ENCODE measurements around the gene CHST8.

CHST8 gene

DNA sequence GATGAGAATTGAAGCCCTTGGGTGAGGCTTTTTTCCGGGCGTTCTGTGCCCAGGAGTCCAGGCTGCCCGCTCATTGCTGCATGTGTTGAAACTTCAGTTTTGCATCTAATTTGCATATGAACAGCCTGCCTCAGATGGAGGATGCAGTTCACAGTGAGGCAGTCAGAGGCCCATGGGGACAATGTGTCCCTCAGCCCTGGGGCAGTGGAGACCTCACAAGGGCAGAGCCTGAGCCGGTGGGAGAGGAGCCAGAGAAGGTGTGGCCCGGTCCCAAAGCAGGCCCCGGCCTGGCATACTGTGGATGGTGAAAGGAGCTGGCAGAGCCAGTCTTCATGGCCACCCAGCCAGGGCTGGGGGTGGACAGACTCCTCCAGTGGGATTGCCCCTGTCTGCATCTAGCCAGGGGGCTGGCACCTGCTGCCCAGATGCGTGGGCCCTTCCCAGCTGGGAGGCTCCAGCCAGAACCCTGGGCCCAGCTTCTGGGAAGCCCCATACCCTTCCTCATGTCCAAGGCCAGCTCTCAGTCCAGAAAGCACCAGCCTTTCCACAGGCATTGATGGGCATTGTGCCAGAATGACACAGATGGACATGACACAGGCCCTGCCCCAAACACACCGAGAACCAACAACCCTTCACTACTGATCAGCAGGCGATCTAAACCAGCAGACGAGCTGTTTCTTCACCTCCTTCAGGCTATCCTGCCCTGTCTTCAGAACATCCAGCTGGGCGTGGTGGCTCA, 142.0 kb downstream of the CHST8 start:
- no peak overlapping the region for H3K4me3 ChIP-seq (ENCODE audit: low read depth, low read length)

DNA sequence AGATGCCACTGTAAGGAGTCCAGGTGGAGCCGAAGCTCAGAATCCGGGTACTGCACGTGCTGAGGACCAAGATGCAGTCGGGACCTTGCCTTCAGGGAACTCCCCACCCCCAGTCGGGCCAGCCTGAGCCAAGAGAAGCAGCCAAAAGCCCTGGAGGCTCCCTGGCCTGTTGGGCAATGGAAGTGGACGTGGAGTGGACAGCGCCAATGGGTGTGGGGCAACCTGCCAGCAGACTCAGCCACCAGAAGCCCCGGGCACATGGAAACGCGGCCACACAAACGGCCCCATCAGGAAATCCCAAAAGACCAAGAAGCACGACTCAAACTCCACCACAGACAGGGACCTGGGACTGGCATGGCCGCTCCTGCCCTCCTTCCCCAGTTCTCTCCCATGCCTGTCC, 144.9 kb downstream of the CHST8 start:
- no peak overlapping the region for H3K4me3 ChIP-seq (ENCODE audit: low read depth, low read length)

DNA sequence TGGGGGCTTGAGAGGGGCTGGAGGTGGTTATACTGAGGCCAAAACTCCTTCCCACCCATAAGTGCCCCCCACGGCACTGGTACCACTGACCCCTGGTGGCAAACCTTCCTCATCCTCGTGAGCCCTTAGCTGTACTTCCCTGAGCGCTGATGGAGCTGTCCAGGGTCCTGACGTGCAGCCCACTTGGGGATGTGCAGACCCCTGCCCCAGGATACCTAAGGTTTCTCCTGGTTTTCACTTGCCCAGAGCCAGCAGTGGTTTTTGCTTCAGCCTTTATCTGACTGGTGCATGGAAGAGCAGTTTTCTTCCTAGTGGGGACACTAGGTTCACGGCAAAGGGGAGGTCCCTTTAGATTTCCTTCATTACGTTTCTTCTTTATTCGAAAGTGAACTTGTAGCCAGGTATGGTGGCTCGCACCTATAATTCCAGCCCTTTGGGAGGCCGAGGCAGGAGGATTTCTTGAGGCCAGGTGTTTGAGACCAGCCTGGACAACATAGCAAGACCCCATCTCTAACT, 146.2 kb downstream of the CHST8 start:
- H3K4me3 ChIP-seq (ENCODE audit: low read depth, low read length): no peak overlapping the region

DNA sequence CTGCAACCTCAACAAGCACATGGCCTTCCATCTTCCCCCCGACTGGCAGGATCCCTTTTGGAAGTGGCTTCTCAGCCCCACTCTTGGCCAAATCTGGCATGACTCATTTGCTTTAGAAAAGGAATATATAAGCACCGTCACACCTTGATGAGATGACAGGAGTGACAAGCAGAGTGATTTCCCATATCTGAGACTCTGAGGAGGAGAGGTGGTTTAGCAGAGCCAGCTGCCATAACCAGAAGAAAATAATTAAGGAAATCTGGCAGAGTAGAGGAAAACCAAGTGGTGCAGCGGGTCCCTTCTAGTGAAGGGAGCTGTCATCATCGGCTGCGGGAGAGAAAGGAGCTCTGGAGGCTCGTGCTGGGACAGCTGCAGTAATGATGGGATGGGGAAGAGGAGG, 147.5 kb downstream of the CHST8 start:
- H3K4me3 ChIP-seq (ENCODE audit: low read depth, low read length): no peak overlapping the region

DNA sequence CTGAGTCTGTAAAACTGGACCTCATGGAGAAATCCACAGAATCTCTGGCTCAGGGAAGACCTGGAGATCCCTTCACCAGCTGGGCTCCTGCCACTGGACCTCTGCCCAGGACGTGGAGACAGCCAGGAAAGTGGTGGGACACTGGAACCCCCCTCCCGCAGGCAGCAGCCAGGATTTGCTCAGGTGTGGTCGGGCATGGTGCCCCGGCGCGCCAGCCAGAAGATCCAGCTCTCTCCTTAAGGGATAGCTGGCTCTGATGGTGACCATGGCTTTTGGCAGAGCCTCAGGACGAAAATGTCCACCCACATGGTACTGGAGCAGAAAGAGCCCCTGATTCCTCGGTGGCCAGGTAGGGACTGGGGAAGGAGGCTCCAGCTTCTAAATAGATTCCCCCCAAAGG, 148.4 kb downstream of the CHST8 start:
- H3K4me3 ChIP-seq (ENCODE audit: low read depth, low read length): no peak overlapping the region

DNA sequence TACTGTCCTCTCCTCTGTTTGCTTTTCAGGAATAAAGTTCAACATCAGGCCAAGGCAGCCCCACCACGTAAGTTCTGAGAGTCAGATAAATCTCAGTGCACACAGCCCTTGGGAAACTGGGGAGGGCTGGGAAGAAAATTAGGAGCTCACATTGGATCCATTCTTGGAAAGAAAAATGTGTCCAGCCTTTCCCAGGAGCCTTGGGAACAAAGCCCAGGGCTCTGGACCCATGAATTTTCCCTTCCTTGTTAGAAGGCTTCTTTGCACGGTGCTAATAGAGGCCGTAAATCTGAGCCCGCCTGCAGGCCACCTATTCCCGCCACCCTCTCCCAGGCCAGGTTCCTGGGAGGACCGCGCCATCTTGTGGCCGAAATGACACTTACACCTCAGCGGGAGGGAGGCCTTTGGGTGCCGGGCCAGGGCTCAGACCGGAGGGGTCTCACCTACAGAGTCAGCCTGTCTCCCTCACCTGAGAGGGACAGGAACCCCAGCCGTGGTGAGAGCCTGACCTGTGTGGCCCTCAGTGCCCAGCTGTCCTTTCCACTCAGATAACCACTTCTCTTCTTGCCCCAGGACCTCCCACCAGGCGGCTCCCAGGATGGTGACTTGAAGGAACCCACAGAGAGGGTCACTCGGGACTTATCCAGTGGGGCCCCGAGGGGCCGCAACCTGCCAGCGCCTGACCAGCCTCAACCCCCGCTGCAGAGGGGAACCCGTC, 149.8 kb downstream of the CHST8 start:
- no peak overlapping the region for H3K4me3 ChIP-seq (ENCODE audit: low read depth, low read length)

DNA sequence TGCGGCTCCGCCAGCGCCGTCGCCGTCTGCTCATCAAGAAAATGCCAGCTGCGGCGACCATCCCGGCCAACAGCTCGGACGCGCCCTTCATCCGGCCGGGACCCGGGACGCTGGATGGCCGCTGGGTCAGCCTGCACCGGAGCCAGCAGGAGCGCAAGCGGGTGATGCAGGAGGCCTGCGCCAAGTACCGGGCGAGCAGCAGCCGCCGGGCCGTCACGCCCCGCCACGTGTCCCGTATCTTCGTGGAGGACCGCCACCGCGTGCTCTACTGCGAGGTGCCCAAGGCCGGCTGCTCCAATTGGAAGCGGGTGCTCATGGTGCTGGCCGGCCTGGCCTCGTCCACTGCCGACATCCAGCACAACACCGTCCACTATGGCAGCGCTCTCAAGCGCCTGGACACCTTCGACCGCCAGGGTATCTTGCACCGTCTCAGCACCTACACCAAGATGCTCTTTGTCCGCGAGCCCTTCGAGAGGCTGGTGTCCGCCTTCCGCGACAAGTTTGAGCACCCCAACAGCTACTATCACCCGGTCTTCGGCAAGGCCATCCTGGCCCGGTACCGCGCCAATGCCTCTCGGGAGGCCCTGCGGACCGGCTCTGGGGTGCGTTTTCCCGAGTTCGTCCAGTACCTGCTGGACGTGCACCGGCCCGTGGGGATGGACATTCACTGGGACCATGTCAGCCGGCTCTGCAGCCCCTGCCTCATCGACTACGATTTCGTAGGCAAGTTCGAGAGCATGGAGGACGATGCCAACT, 150.5 kb downstream of the CHST8 start:
- H3K4me3 ChIP-seq (ENCODE audit: low read depth, low read length): no peak overlapping the region

DNA sequence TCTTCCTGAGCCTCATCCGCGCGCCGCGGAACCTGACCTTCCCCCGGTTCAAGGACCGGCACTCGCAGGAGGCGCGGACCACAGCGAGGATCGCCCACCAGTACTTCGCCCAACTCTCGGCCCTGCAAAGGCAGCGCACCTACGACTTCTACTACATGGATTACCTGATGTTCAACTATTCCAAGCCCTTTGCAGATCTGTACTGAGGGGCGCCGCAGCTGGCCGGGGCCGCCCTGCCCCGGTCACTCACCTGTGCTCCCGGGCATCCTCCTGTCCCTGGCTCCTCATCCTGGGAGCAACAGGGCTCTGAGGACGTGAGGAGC, 151.1 kb downstream of the CHST8 start:
- no peak overlapping the region for H3K4me3 ChIP-seq (ENCODE audit: low read depth, low read length)

DNA sequence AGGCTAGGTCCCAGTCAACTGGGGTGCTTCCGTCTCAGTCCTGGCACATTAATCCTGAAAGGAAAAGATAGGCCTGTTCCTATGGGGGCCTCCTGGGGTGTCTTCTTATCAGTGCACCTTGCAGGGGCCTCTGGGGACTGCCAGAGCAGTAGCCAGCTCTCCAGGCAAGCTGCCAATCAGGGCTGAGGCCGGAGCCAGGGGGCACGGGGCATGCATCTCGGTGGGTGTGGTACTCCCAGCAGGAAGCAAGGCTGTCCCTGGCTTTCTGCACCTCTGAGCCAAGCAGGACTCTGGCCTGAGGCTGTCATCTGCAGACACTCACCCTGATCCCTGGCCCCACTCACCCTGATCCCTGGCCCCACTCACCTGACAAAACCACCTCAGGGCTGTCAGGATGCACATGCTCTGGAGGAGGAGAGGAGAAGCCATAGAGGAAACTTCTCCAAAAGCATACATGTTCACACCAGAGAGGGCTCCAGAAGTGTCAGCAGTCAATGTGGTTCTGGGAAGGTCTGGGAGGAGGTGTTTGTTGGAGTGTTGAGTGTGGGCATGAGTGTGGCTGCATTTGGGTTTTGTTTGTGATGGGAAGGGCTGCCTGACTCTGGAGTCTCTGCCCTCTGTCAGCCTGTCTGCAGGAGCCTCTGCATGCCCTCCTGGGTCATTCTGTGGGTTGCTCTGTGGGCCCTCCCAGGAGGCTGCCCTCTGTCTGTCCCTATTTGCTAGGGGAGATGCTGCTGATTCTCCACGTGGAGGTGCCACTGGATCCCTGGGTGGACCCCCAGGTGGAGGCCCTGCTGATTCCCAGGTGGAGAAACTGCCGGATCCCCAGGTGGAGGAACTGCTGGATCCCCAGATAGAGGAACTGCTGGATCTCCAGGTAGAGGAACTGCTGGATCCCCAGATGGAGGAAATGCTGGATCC, 152.2 kb downstream of the CHST8 start:
- H3K4me3 ChIP-seq (ENCODE audit: low read depth, low read length): no peak overlapping the region

DNA sequence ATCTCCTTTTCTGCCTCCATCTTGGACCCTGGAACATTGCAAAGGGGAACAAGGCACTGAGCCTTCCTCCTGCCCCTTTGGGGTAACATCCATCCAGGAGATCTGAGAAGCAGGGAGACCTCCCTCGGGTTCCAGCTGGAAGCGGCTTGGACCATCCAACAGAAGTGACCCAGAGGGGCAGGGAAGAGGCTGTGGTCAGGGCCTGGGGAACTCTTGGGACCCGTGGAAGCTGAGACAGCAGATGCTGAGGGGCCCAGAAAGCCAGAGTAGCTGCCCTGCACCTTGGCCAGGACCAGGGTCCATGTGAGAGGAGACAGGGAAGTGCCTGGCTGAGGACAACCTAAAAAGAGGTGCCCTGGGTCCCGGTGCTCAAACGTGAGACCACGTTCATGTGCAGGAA, 153.0 kb downstream of the CHST8 start:
- no peak overlapping the region for H3K4me3 ChIP-seq (ENCODE audit: low read depth, low read length)

DNA sequence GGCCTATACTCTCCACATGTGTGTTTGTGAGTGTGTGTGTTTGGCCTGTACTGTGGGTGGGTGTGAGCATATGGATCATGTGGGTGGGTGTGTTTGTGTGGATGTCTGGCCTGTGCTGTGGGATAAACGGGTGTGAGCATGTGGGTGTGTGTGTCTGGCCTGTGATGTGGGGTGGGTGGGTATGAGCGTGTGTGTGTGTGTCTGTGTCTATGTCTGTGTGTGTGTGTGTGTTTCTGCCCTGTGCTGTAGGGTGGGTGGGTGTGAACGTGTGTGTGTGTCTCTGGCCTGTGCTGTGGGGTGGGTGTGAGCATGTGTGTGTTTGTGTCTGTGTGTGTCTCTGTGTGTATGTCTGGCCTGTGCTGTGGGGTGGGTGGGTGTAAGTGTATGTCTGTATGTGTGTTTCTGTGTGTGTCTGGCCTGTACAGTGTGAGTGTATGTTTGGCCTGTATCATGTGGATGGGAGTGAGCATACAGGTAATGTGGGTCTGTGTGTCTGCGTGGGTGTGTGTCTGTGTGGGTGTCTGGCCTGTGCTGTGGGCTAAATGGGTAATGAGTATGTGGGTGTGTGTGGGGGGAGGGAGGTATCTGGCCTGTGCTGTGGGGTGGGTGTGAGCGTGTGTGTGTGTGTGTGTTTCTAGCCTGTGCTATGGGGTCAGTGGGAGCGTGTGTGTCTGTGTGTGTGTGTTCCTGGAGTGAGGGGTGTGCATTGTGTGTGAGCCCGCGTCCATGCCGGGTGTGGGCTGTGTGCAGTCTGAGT, 154.2 kb downstream of the CHST8 start:
- no peak overlapping the region for H3K4me3 ChIP-seq (ENCODE audit: low read depth, low read length)

DNA sequence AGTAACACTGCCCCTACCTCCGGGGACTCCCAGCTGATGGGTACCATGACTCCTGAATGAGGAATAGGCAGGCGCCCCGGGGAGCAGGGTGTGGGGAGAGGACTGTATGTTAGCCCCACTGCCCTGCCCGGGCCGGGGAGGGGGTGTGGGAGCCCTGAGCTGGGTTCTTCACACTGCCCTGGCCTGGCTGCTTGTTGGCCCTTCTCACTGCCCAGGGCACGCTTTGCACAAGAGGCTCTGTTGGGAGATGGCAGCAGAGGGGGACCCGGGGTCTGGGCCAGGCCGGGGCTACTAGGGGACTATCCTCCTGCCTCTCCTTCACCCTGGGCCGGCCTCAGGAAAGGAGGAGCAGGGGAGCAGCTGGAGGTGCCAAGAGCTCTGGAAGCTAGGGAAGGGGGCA, 155.6 kb downstream of the CHST8 start:
- H3K4me3 ChIP-seq (ENCODE audit: low read depth, low read length): no peak overlapping the region

DNA sequence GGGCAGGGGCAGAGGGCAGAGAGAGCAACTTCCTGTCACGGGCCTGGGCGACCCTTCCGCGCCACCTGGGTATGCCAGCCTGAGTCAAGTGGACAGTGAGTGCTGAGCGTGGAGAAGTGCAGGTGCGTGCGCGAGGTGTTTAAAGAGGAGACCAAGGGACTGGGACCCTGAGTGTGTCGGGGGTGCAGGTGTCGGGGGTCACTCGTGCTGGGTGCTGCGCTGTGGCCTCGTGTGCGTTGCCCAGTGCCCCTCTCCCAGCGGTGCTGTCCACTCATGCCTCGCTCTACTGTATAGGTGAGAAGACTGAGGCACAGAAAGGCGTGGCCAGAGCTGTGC, 156.0 kb downstream of the CHST8 start:
- no peak overlapping the region for H3K4me3 ChIP-seq (ENCODE audit: low read depth, low read length)

DNA sequence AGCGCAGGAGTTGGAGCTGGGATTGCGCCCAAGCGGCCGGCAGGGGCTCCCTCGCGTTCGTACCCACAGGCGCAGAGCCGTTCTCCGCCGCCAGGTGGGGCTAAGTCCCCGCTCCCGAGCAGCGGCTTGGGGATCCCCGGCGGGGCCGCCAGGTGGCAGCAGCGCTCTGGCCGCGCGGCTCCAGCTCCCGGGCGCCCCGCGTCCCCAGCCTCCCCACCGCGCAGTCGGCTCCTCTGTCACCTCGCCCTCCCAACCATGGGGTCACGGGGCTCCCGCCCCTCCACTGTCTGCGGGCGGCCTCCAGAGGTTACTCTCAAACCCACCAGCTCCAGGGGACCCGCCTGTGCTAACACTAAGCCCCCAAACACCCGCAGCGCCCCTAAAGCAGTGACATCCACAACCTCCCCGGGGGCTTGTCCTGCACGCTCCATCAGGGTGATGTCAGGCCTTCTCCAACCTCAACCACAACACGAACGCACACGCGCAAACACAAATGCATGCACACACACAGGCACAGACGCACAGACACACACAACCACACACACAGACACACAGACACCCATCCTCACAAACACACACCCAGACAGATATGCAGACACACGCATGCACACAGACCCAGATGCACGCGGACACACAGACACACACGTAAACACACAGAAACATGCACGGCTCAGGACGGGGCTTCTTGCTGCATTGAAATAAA, 156.5 kb downstream of the CHST8 start:
- no peak overlapping the region for H3K4me3 ChIP-seq (ENCODE audit: low read depth, low read length)

DNA sequence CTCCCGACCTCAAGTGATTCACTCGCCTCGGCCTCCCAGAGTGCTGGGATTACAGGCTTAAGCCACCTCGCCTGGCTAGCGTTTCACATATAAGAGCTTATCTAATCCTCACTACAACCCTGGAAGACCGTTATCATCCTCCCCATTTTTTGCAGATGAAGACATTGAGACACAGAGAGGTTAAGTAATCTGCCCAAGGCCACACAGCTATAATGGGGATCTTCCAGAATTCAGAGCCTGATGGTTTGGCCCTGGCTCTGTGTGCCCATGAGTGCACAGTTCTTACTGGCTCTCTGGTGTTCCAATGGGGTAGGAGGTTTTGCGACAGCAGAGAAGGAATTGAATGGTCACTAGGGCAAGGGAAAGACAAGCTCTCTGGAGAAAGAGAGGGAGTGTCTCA, 158.1 kb downstream of the CHST8 start:
- no peak overlapping the region for H3K4me3 ChIP-seq (ENCODE audit: low read depth, low read length)

DNA sequence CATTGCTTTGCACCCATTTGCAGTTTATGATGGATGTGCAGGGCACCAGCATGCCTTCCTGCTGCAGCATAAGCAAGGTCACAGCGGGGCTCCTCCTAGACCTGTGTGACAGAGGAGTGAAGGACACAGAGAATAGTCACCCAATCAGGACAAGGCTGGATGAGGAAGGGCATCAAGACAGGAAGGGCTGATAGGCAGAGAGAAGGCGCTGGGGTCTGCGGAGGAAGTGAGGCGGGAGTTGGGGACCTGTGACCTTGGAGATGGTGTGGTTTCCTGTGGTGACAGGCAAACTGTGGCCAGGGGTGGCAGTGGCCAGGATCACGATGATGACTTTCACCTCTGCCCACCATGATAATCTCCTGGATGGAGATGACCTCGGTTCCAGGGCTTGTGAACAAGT, 158.5 kb downstream of the CHST8 start:
- H3K4me3 ChIP-seq (ENCODE audit: low read depth, low read length): no peak overlapping the region

DNA sequence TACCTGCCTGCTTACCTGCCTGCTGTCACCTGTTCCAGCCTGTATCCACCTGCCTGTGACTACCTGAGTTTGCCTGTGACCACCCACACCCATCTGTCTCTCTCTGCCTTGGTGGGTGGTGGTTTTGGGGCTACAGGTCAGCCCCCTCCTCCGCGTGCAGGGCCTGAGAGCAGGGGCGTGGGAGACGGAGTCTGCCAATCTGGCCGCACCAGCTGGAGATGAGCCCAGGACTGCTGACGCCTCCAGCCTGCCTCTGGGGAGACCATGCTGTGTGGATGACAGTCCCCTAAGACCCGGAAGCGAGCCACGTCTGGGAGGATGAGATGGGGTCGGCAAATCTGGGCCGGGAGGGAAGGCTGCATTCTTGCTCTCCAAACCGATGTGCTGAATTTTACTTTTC, 159.0 kb downstream of the CHST8 start:
- H3K4me3 ChIP-seq (ENCODE audit: low read depth, low read length): no peak overlapping the region

DNA sequence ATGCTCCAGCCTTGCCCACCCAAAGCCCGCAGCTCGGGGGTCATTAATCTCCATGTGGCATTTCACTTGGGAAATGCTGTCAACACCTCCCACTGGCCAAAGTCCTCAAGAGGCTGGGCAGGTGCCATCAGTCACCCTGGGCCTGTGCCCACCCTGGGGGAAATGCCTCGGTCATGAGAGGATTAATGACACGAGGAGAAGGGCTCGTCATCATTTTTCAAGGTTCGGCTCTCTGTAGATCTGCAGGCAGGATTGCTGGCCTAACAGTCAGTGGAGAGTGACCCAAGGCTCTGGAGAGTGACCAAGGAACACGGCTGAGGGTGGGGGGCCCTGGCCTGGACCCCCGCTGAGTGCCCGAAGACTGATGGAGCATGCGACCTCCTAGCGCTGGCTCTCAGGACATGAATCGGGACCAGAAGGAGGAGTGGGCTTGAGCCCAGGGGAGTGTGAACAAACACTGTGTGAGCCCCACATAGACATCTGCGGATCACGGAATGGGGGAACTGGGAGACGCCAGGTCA, 159.7 kb downstream of the CHST8 start:
- no peak overlapping the region for H3K4me3 ChIP-seq (ENCODE audit: low read depth, low read length)

DNA sequence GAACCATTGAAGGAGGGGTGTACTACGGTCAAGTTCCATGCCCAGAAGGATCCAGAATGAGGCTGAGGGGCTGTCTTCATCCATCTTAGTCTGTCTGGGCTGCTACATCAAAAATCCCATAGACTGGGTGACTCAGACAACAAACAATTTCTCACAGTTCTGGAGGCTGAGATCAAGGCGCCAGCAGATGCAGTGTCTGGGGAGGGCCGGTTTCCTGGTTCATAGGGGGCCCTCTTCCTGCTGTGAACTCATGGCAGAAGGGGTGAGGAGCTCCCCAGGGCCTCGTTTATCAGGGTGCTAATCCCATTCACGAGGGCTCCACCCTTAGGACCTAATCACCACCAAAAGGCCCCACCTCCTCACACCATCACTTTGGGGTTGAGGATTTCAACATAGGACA, 160.2 kb downstream of the CHST8 start:
- no peak overlapping the region for H3K4me3 ChIP-seq (ENCODE audit: low read depth, low read length)

All from iPS-11a (cell line).